Thyroid gland (tissue), 4 donors: Measurements from ENCODE around the gene ASGR1. TPM values are rescaled to one million over a fixed set of nuclear protein-coding genes. Genes with fewer than 3 reads are reported as not detected.

Experiments
- DNase-seq, 2 donors: peaks; one replicate each; pipeline ENCODE4 v3.0.0-alpha.2; 2019
- H3K27ac ChIP-seq, 3 donors: fragments of 200-600 bp; sonication (generic); 1 replicate in 2 of 3; 2 replicates in 1 of 3; pipeline ENCODE4 v1.5.1; 2016 to 2019; ENCODE audit warnings: mild to moderate bottlenecking in 1 of 3, moderate library complexity in 1 of 3
- H3K27me3 ChIP-seq: fragments of 200-600 bp; sonication (generic); one replicate; pipeline ENCODE4 v1.5.1; 2019
- H3K36me3 ChIP-seq, 2 donors: fragments of 200-600 bp; sonication (generic); one replicate each; pipeline ENCODE4 v1.5.1; 2016 to 2019
- H3K4me1 ChIP-seq, 2 donors: fragments of 200-600 bp; sonication (generic); one replicate each; pipeline ENCODE4 v1.5.1; 2017 to 2019
- H3K4me3 ChIP-seq, 3 donors: fragments of 200-600 bp; sonication (generic); replicated peaks in 1 of 3; 1 replicate in 2 of 3; 2 replicates in 1 of 3; pipeline ENCODE4 v1.5.1; 2016; ENCODE audit warnings: mild to moderate bottlenecking in 1 of 3
- H3K9me3 ChIP-seq: fragments of 200-600 bp; sonication (generic); one replicate; pipeline ENCODE4 v1.5.1; 2017
- POLR2A ChIP-seq, 2 donors: fragments of 450-650 bp; IDR thresholded peaks; one replicate each; pipeline ENCODE4 v1.6.1; 2017; ENCODE audit warnings: antibody characterized with exemption in 2 of 2, mild to moderate bottlenecking in 2 of 2, moderate library complexity in 1 of 2
- WGBS, 2 donors: methylation state at CpG; one replicate each; pipeline ENCODE4 v1.1.5; 2017; 5-methylcytosine and 5-hydroxymethylcytosine counted together
- intact Hi-C: fragments of 100-400 bp; cut with DNase I; formaldehyde crosslinking; loops from one replicate; pipeline ENCODE4 v1.15.1; 2023
- total RNA-seq, 4 donors: library from RNA; depleted of rRNA; stranded (reverse); fragments of >200 nt; gene quantifications; one replicate each; pipeline ENCODE4 v1.2.3, GENCODE V29; 2016
- TF ChIP-seq, protein P1 (sequence below), 6 experiments: fragments of 200-600 bp in 3 of 6; fragments of 450-650 bp in 3 of 6; sonication (generic) in 3 of 6; IDR thresholded peaks; one replicate each; pipeline ENCODE4 v1.5.1; 2016 to 2019; ENCODE audit warnings: antibody characterized with exemption in 6 of 6, mild to moderate bottlenecking in 2 of 6, inconsistent platforms in 1 of 6, moderate library complexity in 1 of 6

Gene ASGR1
- total RNA-seq, 4 donors from 2014 or later: 3.0 to 6.5 (median 3.3) TPM; not detected in 1

DNA sequence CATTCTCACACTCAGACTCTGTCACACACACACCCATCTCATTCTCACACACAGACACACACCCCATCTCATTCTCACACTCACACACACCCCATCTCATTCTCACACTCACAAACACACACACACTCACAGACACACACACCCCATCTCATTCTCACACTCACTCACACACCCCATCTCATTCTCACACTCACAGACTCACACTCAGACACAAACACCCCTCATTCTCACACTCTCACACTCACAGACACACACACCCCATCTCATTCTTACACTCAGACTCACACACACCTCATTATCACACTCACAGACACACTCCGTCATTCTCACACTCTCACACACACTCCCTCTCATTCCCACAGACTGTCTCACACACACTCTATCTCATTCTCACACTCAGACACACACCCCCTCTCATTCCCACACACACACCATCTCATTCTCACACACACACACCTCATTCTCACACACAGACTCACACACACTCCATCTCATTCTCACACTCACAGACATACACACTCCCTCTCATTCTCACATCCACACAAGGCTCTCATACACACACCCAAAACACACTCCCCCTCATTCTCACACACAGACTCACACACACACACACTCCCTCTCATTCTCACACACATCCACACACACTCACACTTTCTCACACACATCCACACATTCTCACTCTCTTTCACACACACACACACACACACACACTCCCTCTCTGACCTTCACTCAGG, 2.9 kb downstream of the ASGR1 start:
- no peak for TF ChIP-seq POLR2A (IDR thresholded peaks at IDR 0.05)
- TF ChIP-seq, protein P1, sequence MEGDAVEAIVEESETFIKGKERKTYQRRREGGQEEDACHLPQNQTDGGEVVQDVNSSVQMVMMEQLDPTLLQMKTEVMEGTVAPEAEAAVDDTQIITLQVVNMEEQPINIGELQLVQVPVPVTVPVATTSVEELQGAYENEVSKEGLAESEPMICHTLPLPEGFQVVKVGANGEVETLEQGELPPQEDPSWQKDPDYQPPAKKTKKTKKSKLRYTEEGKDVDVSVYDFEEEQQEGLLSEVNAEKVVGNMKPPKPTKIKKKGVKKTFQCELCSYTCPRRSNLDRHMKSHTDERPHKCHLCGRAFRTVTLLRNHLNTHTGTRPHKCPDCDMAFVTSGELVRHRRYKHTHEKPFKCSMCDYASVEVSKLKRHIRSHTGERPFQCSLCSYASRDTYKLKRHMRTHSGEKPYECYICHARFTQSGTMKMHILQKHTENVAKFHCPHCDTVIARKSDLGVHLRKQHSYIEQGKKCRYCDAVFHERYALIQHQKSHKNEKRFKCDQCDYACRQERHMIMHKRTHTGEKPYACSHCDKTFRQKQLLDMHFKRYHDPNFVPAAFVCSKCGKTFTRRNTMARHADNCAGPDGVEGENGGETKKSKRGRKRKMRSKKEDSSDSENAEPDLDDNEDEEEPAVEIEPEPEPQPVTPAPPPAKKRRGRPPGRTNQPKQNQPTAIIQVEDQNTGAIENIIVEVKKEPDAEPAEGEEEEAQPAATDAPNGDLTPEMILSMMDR (IDR thresholded peaks at IDR 0.05): no peak
- Histone ChIP-seq H3K4me1 (peaks cover 23 to 34% of the 10 kb centered on the region in 2 donors), H3K4me3 (peak overlapping the region in 1 of 3 donors; percentile 29), H3K27ac (peak overlapping the region in 1 of 3 donors; percentile 45), H3K27me3 (no peaks in the 10 kb centered on the region), H3K9me3 (no peaks in the 10 kb centered on the region), H3K36me3 (no peaks in the 10 kb centered on the region)
- intact Hi-C loops: loop anchor here (5.0 kb wide), 1 partner anchor 124 kb away; no protein-coding TSS in a partner anchor
- no peak for DNase-seq
- WGBS, 2 donors: 90 to 93% methylated on average over 1 of the region's 1 CpG

DNA sequence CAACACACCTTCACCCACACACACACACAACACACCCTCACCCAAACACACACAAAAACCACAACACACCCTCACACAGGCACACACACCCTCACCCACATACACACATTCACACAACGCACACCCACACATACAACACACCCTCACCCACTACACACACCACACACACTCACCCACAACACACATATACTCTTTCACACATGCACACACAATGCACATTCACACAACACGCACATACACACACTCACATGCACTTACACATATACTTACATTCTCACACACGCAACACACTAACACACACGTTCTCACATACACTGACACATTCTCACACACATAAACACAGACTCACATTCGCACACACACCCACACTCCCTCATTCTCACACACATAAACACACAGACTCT, 3.8 kb downstream of the ASGR1 start:
- H3K27ac ChIP-seq: no peak overlapping the region
- no peaks in the 10 kb centered on the region for H3K9me3 ChIP-seq
- H3K4me1 ChIP-seq: peaks cover 23 to 34% of the 10 kb centered on the region in 2 donors
- WGBS, 2 donors: 91 to 92% methylated on average over 5 of the region's 5 CpGs
- TF ChIP-seq, protein P1 (IDR thresholded peaks at IDR 0.05): no peak
- no peak for TF ChIP-seq POLR2A (IDR thresholded peaks at IDR 0.05)
- no peak overlapping the region for H3K4me3 ChIP-seq
- no peaks in the 10 kb centered on the region for H3K36me3 ChIP-seq
- DNase-seq: no peak
- no peaks in the 10 kb centered on the region for H3K27me3 ChIP-seq
- intact Hi-C loops: loop anchor here (5.0 kb wide), 1 partner anchor 123 kb away; no protein-coding TSS in a partner anchor

DNA sequence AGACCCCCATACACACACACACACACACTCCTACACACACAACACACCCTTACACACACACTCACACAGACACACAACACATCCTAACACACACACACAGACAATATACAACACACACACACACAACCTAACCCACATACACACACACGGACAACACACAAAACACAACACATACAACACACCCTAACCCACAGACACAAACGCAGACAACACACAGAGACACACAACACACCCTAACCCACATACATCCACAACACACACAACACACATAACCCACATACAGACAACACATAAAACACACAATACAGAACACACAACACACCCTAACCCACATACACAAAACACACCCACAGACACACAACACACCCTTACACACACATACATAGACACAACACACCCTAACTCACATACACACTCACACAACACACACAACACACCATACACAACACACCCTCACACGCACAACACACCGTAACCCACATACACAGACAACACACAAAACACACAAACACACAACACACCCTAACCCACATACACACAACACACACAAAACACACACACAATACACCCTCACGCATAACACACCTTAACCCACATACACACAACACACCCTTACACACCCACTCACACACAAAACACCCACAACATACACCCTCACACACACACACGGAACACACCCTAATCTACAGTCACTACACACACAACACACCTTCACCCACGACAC, 4.4 kb downstream of the ASGR1 start:
- 83 to 88% methylated on average over 7 of the region's 7 CpGs for WGBS, 2 donors
- TF ChIP-seq POLR2A (IDR thresholded peaks at IDR 0.05): no peak
- TF ChIP-seq, protein P1 (IDR thresholded peaks at IDR 0.05): no peak
- Histone ChIP-seq H3K36me3 (no peaks in the 10 kb centered on the region), H3K4me1 (peaks cover 23 to 34% of the 10 kb centered on the region in 2 donors), H3K27ac (no peak overlapping the region), H3K9me3 (no peaks in the 10 kb centered on the region), H3K4me3 (no peak overlapping the region), H3K27me3 (no peaks in the 10 kb centered on the region)
- intact Hi-C loops: loop anchor here (5.0 kb wide), 1 partner anchor 122 kb away; no protein-coding TSS in a partner anchor
- no peak for DNase-seq

DNA sequence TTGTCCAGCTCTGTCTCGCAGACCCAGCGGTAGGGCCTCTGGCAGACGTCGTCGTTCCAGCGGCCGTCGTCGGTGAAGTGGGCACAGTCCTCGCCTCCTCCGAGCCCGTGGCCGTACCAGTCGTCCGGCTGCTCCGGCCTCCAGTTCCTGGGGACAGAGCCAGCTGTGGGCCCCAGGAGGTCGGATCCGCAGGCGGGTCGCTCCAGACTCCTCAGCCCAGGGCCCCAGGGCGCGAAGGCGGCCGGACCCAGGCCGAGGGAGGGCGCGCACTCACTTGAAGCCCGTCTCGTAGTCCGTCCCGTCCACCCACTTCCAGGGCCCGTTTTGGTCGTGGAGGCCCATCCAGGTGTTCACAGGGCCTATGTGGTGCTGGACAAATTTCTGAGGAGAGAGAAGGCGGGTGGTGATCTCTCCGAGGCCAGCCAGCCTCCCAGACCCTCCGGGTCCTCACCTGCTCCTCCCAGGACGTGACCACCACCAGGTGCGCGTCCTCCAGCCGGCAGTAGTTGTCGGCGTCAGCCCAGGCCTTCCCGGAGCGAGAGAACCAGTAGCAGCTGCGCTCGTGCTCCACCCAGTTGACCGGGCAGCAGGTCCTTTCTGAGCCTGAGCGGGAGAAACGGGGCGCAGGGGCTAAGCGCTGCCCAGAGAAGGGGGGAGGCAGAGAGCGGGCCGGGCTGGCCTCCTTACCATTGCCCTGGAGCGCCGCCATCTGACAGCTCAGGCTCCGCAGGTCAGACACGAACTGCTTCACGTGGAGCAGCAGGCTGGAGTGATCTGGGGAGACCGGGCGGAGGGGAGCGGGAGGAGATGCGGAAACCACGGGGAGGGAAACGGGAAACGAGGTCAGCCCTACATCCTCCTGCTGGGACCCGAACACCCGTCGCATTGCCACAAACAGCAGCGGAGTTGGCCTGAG, 5.2 kb downstream of the ASGR1 start:
- Histone ChIP-seq H3K27ac (peak overlapping the region; percentile 12 to 74 (median 66)), H3K9me3 (no peaks in the 10 kb centered on the region), H3K27me3 (no peaks in the 10 kb centered on the region), H3K36me3 (no peaks in the 10 kb centered on the region), H3K4me1 (peaks cover 23 to 34% of the 10 kb centered on the region in 2 donors), H3K4me3 (no peak overlapping the region)
- peak; percentile 88 to 89 for DNase-seq
- no peak for TF ChIP-seq POLR2A (IDR thresholded peaks at IDR 0.05)
- TF ChIP-seq, protein P1 (IDR thresholded peaks at IDR 0.05): peak in 2 of 6 experiments; percentile 30 to 38
- intact Hi-C loops: no loop called here
- 61 to 81% methylated on average over 20 to 50 of the region's 69 CpGs for WGBS, 2 donors
